SH-SY5Y (cell line): Measurements from ENCODE around the gene RMND5A.

ENCODE experiments used
- GATA2 ChIP-seq: IDR thresholded peaks from 2 replicates; pipeline ENCODE4 v1.6.1; 2011; ENCODE audit warnings: mild to moderate bottlenecking, low read depth, low read length
- GATA3 ChIP-seq: IDR thresholded peaks from 2 replicates; pipeline ENCODE4 v1.6.1; 2011; ENCODE audit warnings: low read depth, mild to moderate bottlenecking, low read length, moderate library complexity

DNA sequence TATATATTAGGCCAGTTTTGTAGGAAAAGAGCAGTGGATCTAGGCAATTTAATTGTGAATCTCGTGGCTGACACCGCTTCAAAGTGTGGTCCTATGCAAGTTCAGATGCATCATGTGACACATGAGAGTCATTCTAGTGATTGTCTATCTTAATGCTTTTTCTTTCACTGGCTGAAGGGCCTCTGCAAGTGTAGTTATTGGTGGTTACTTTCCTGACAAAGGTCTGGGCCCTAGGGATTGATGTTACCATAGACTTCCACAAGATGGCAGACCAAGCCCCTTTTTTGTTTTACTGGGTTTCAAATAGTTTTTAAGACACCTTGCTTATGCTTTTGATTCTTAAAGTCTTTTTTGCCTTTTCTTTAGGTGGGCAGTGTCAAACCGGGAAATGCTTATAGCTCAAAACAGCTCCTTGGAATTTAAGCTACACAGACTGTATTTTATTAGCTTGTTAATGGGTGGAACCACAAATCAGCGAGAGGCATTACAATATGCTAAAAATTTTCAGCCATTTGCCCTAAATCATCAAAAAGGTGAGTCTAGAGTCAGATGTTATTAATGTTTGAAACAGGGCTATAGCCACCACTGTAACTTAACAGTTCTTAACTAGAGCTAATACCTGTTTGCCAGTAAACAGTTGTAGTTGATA lies 44.7 kb downstream of the RMND5A start:
- TF ChIP-seq GATA2 (no peak), GATA3 (no peak)
